Choroid plexus epithelial cell (primary cell): ENCODE measurements around the gene SPECC1L.

Experiments used
- DNase-seq: peaks from one replicate; pipeline ENCODE4 v3.0.0-alpha.2; 2010; ENCODE audit warnings: low read depth
- H3K4me3 ChIP-seq: 2 replicates; pipeline ENCODE4 v1.5.1; 2011; ENCODE audit warnings: low read depth, mild to moderate bottlenecking, control low read depth, low read length, moderate library complexity
- CTCF ChIP-seq: conservative IDR thresholded peaks from 2 replicates; pipeline ENCODE4 v1.5.1; 2011; ENCODE audit warnings: low read depth, mild to moderate bottlenecking, control low read depth, inconsistent platforms, low read length, moderate library complexity

The SPECC1L gene

GRCh38 chr22:24403346-24403745, 132.7 kb downstream of the SPECC1L start:
- no peak overlapping the region for H3K4me3 ChIP-seq
- no peak for DNase-seq
- TF ChIP-seq CTCF: no peak

- DNase-seq: no peak
- TF ChIP-seq CTCF: no peak
- H3K4me3 ChIP-seq: no peak overlapping the region
Observed at GRCh38 chr22:24404561-24405275, 134.1 kb downstream of the SPECC1L start.

GRCh38 chr22:24405631-24406321, 135.1 kb downstream of the SPECC1L start:
- no peak for TF ChIP-seq CTCF
- H3K4me3 ChIP-seq: no peak overlapping the region
- DNase-seq: no peak

GRCh38 chr22:24406322-24407277, 136.0 kb downstream of the SPECC1L start:
- DNase-seq: no peak
- TF ChIP-seq CTCF: no peak
- H3K4me3 ChIP-seq: no peak overlapping the region

GRCh38 chr22:24407278-24407665, 136.6 kb downstream of the SPECC1L start:
- H3K4me3 ChIP-seq: no peak overlapping the region
- TF ChIP-seq CTCF: no peak
- DNase-seq: peak; percentile 61

- H3K4me3 ChIP-seq: no peak overlapping the region
- DNase-seq: no peak
- no peak for TF ChIP-seq CTCF
Observed at GRCh38 chr22:24407884-24408283, 137.3 kb downstream of the SPECC1L start.
